Neural cell (in vitro differentiated cells): ENCODE measurements around the gene SH2D1B.

ENCODE experiments used
- EZH2 ChIP-seq: fragments of 200-600, 300-800 bp; shearing (Covaris generic), sonication (generic); IDR thresholded peaks from 2 replicates; pipeline ENCODE4 v1.6.1; 2014; ENCODE audit warnings: antibody characterized with exemption, low read length, borderline replicate concordance, mild to moderate bottlenecking; ENCODE audit not compliant: insufficient read depth, poor library complexity, severe bottlenecking
- MXI1 ChIP-seq: fragments of 450-650 bp; conservative IDR thresholded peaks from 2 replicates; pipeline ENCODE4 v1.6.1; 2014; ENCODE audit warnings: antibody characterized with exemption, mild to moderate bottlenecking; ENCODE audit not compliant: poor library complexity, severe bottlenecking
- POLR2AphosphoS5 ChIP-seq: IDR thresholded peaks from 2 replicates; pipeline ENCODE4 v1.6.1; 2012
- SMC3 ChIP-seq: fragments of 450-650 bp; conservative IDR thresholded peaks from 2 replicates; pipeline ENCODE4 v1.6.1; 2014; ENCODE audit warnings: antibody characterized with exemption, mild to moderate bottlenecking, moderate library complexity; ENCODE audit not compliant: poor library complexity
- TF ChIP-seq, protein P1 (sequence below): fragments of 450-650 bp; IDR thresholded peaks from 2 replicates; pipeline ENCODE4 v1.5.1; 2014; ENCODE audit warnings: antibody characterized with exemption, mild to moderate bottlenecking, moderate library complexity; ENCODE audit not compliant: poor library complexity, severe bottlenecking
- TF ChIP-seq, protein P2 (sequence below): IDR thresholded peaks from 2 replicates; pipeline ENCODE4 v1.6.1; 2012; ENCODE audit warnings: borderline replicate concordance

- TF ChIP-seq, protein P1, sequence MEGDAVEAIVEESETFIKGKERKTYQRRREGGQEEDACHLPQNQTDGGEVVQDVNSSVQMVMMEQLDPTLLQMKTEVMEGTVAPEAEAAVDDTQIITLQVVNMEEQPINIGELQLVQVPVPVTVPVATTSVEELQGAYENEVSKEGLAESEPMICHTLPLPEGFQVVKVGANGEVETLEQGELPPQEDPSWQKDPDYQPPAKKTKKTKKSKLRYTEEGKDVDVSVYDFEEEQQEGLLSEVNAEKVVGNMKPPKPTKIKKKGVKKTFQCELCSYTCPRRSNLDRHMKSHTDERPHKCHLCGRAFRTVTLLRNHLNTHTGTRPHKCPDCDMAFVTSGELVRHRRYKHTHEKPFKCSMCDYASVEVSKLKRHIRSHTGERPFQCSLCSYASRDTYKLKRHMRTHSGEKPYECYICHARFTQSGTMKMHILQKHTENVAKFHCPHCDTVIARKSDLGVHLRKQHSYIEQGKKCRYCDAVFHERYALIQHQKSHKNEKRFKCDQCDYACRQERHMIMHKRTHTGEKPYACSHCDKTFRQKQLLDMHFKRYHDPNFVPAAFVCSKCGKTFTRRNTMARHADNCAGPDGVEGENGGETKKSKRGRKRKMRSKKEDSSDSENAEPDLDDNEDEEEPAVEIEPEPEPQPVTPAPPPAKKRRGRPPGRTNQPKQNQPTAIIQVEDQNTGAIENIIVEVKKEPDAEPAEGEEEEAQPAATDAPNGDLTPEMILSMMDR, result no peak
- TF ChIP-seq POLR2AphosphoS5 (no peak), EZH2 (no peak), SMC3 (no peak), MXI1 (no peak)
- TF ChIP-seq, protein P2, sequence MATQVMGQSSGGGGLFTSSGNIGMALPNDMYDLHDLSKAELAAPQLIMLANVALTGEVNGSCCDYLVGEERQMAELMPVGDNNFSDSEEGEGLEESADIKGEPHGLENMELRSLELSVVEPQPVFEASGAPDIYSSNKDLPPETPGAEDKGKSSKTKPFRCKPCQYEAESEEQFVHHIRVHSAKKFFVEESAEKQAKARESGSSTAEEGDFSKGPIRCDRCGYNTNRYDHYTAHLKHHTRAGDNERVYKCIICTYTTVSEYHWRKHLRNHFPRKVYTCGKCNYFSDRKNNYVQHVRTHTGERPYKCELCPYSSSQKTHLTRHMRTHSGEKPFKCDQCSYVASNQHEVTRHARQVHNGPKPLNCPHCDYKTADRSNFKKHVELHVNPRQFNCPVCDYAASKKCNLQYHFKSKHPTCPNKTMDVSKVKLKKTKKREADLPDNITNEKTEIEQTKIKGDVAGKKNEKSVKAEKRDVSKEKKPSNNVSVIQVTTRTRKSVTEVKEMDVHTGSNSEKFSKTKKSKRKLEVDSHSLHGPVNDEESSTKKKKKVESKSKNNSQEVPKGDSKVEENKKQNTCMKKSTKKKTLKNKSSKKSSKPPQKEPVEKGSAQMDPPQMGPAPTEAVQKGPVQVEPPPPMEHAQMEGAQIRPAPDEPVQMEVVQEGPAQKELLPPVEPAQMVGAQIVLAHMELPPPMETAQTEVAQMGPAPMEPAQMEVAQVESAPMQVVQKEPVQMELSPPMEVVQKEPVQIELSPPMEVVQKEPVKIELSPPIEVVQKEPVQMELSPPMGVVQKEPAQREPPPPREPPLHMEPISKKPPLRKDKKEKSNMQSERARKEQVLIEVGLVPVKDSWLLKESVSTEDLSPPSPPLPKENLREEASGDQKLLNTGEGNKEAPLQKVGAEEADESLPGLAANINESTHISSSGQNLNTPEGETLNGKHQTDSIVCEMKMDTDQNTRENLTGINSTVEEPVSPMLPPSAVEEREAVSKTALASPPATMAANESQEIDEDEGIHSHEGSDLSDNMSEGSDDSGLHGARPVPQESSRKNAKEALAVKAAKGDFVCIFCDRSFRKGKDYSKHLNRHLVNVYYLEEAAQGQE, result no peak
Measured at GRCh38 chr1:162375463-162375862, 36.5 kb downstream of the SH2D1B start.
